ENCODE measurements around the gene HBP1. TPM values are rescaled to one million over a fixed set of nuclear protein-coding genes. Genes with fewer than 3 reads are reported as not detected.
A peak's percentile ranks its signal among the peaks of the same experiment; 100 is the strongest.

HBP1 gene
- total RNA-seq, 1 experiment from 2014 or later = 31.0 TPM

- POLR2A ChIA-PET = interaction anchor here (0.6 to 0.8 kb wide), 4 partner anchors 28 to 397 kb away, joined by 3 to 6 read pairs (median 4); partner anchors contain the start of genes COG5 and DUS4L
These were observed 1.9 kb upstream of the HBP1 start for GRCh38 chr7:107166736-107167426.

GRCh38 chr7:107167483-107168232 lies 1.1 kb upstream of the HBP1 start:
- peaks cover under 1% of the 10 kb centered on the region; the same call in 1 of the 2 replicates for H3K36me3 Mint-ChIP-seq
- no peaks in the 10 kb centered on the region for H3K9me3 Mint-ChIP-seq
- H3K4me1 Mint-ChIP-seq = peaks cover 34% of the 10 kb centered on the region
- DNase-seq (ENCODE audit: low spot score) (no peak), ATAC-seq (no peak)
- CTCF ChIA-PET = interaction anchor here (0.6 to 3.5 kb wide), 16 partner anchors 18 to 991 kb away, joined by 3 to 29 read pairs (median 4); no protein-coding TSS in a partner anchor
- H3K27ac Mint-ChIP-seq = peak overlapping the region; percentile 100
- peak overlapping the region; percentile 94 for H3K4me3 Mint-ChIP-seq
- POLR2A ChIA-PET = interaction anchor here (0.6 to 1.6 kb wide), 7 partner anchors 12 to 883 kb away, joined by 3 to 8 read pairs (median 4); partner anchors contain the start of genes CBLL1 and NAMPT
- no peaks in the 10 kb centered on the region for H3K27me3 Mint-ChIP-seq (ENCODE audit: low read depth)
- TF ChIP-seq PREB (CRISPR knock-in tag; IDR thresholded peaks at IDR 0.05; ENCODE audit: borderline replicate concordance) (no peak), HMGXB4 (CRISPR knock-in tag; IDR thresholded peaks at IDR 0.05) (no peak), SOX15 (CRISPR knock-in tag; IDR thresholded peaks at IDR 0.05) (no peak), TCF7 (CRISPR knock-in tag; IDR thresholded peaks at IDR 0.05; ENCODE audit: low read depth) (no peak), JAZF1 (CRISPR knock-in tag; IDR thresholded peaks at IDR 0.05) (no peak), HMGA2 (CRISPR knock-in tag; IDR thresholded peaks at IDR 0.05) (no peak), EMX1 (CRISPR knock-in tag; IDR thresholded peaks at IDR 0.05) (no peak), TEAD4 (CRISPR knock-in tag; IDR thresholded peaks at IDR 0.05) (no peak), MAX (CRISPR knock-in tag; IDR thresholded peaks at IDR 0.05) (no peak)

More at GRCh38 chr7:107166736-107167426, 1.9 kb upstream of the HBP1 start:
- CTCF ChIA-PET = interaction anchor here (2.6 to 3.5 kb wide), 3 partner anchors 17 to 219 kb away, joined by 14 to 29 read pairs (median 18); no protein-coding TSS in a partner anchor
- DNase-seq (ENCODE audit: low spot score) (no peak), ATAC-seq (no peak)
- TF ChIP-seq ZMAT4 (CRISPR knock-in tag; IDR thresholded peaks at IDR 0.05) (no peak), STAT6 (CRISPR knock-in tag; conservative IDR thresholded peaks at IDR 0.05; ENCODE audit: low read depth) (no peak), CTCF (IDR thresholded peaks at IDR 0.05) (no peak), HMGXB4 (CRISPR knock-in tag; IDR thresholded peaks at IDR 0.05) (no peak), ZNF416 (CRISPR knock-in tag; IDR thresholded peaks at IDR 0.05) (no peak)
- peak overlapping the region; percentile 94 for H3K4me3 Mint-ChIP-seq
- H3K9me3 Mint-ChIP-seq = no peaks in the 10 kb centered on the region
- no peaks in the 10 kb centered on the region for H3K36me3 Mint-ChIP-seq
- peak overlapping the region; percentile 100 for H3K27ac Mint-ChIP-seq
- H3K4me1 Mint-ChIP-seq = peaks cover 34% of the 10 kb centered on the region
- H3K27me3 Mint-ChIP-seq (ENCODE audit: low read depth) = no peaks in the 10 kb centered on the region
